K562 (cell line): ENCODE measurements around the gene IRF6. TPM values are rescaled to one million over a fixed set of nuclear protein-coding genes. Genes with fewer than 3 reads are reported as not detected.

Experiments
- ATAC-seq: fragments of 200-7000 bp; cut with Tn5 transposase; 3 replicates; pipeline ENCODE4 v1.9.1; 2020; ENCODE audit warnings: moderate library complexity
- BruUV-seq: library from RNA; stranded (reverse); fragments of 400-500 nt; replicated peaks from 2 replicates; lab custom pipeline; 2021; lab: Mats Ljungman, UMichigan
- CTCF ChIA-PET: fragments of 300-600 bp; formaldehyde crosslinking; extraction: SDS; loops from one replicate; lab custom pipeline; 2021; ENCODE audit warnings: low intra/inter-chr PET ratio; lab: Yijun Ruan, JAX
- POLR2A ChIA-PET: fragments of 300-600, 350-650 bp; sonication (Branson Sonifier 250); formaldehyde crosslinking; extraction: SDS; loops from one replicate; lab custom pipeline; 2021; ENCODE audit warnings: antibody characterized with exemption, inconsistent platforms; lab: Yijun Ruan, JAX
- DNase-seq, 4 experiments: peaks; one replicate each; pipeline versions ENCODE4 v3.0.0 to v3.0.0-alpha.2; 2011 to 2018; ENCODE audit warnings: low spot score in 3 of 4, mixed read lengths in 3 of 4; ENCODE audit errors: extremely low read depth in 1 of 4
- FAIRE-seq: peaks from 2 replicates; lab custom pipeline; 2011; peaks lifted over from hg19 to GRCh38; lab: Jason Lieb, UNC
- H2AFZ ChIP-seq: 2 replicates; pipeline ENCODE4 v1.6.0; 2011; ENCODE audit warnings: low read depth, low read length, control low read depth, inconsistent platforms
- H3K27ac ChIP-seq: fragments of 200-600 bp; 3 replicates; pipeline ENCODE4 v1.8.0; 2011; ENCODE audit warnings: low read depth, mild to moderate bottlenecking, control low read depth, inconsistent platforms, low read length, moderate library complexity, mixed read lengths; ENCODE audit errors: extremely low read depth
- H3K27me3 ChIP-seq, 2 experiments: fragments of 300-600 bp in 1 of 2; 2 replicates in 1 of 2; 3 replicates in 1 of 2; pipeline versions ENCODE4 v1.6.0 to v1.8.0; 2011; ENCODE audit warnings: inconsistent platforms in 2 of 2, low read length in 2 of 2, mild to moderate bottlenecking in 1 of 2, mixed read lengths in 1 of 2, moderate library complexity in 1 of 2; ENCODE audit not compliant: control insufficient read depth in 2 of 2, insufficient read depth in 2 of 2
- H3K36me3 ChIP-seq: fragments of 300-600 bp; 3 replicates; pipeline ENCODE4 v1.8.0; 2011; ENCODE audit warnings: mild to moderate bottlenecking, low read length, inconsistent platforms; ENCODE audit not compliant: control insufficient read depth, insufficient read depth
- H3K4me1 ChIP-seq, 2 experiments: fragments of 200-600 bp in 1 of 2; replicated peaks in 1 of 2; 2 replicates in 1 of 2; 3 replicates in 1 of 2; pipeline versions ENCODE4 v1.5.1 to v1.8.0; 2011; ENCODE audit warnings: inconsistent platforms in 2 of 2, low read length in 2 of 2, mild to moderate bottlenecking in 1 of 2, mixed read lengths in 1 of 2, moderate library complexity in 1 of 2; ENCODE audit not compliant: control insufficient read depth in 2 of 2, insufficient read depth in 2 of 2
- H3K4me2 ChIP-seq: 2 replicates; pipeline ENCODE4 v1.6.1; 2011; ENCODE audit warnings: low read length, control low read depth, inconsistent platforms, mixed read lengths; ENCODE audit not compliant: insufficient read depth
- H3K4me3 ChIP-seq: fragments of 200-600 bp; sonication (generic), shearing (Covaris generic); 2 replicates; pipeline ENCODE4 v1.5.1; 2016; ENCODE audit warnings: control low read depth, inconsistent platforms
- H3K79me2 ChIP-seq: fragments of 200-600 bp; 3 replicates; pipeline ENCODE4 v1.8.0; 2011; ENCODE audit warnings: low read length, inconsistent platforms; ENCODE audit not compliant: control insufficient read depth, insufficient read depth
- H3K9ac ChIP-seq, 2 experiments: 2 replicates each; pipeline versions ENCODE4 v1.6.0 to v1.6.1; 2011; ENCODE audit warnings: low read depth in 2 of 2, low read length in 2 of 2, control low read depth in 1 of 2, inconsistent platforms in 1 of 2, mild to moderate bottlenecking in 1 of 2, mixed read lengths in 1 of 2; ENCODE audit not compliant: insufficient read depth in 1 of 2
- H3K9me1 ChIP-seq: one replicate; pipeline ENCODE4 v1.6.0; 2011; ENCODE audit warnings: inconsistent platforms, mild to moderate bottlenecking, low read length, moderate library complexity; ENCODE audit not compliant: control insufficient read depth, insufficient read depth
- H3K9me3 ChIP-seq: replicated peaks from 2 replicates; pipeline ENCODE4 v1.5.1; 2011; ENCODE audit warnings: low read depth, low read length, inconsistent platforms; ENCODE audit not compliant: control insufficient read depth, insufficient read depth
- H4K20me1 ChIP-seq: replicated peaks from 2 replicates; pipeline ENCODE4 v1.6.1; 2011; ENCODE audit warnings: low read length, inconsistent platforms, mixed read lengths; ENCODE audit not compliant: control insufficient read depth, insufficient read depth
- CEBPB ChIP-seq: fragments of 450-650 bp; IDR thresholded peaks from 2 replicates; pipeline ENCODE4 v1.6.1; 2016; ENCODE audit warnings: missing genetic modification characterization, missing compliant biosample characterization
- CEBPG ChIP-seq, 3 experiments: fragments of 200-800 bp in 1 of 3; sonication (Bioruptor generic) in 1 of 3; sonication (generic) in 1 of 3; formaldehyde crosslinking in 1 of 3; IDR thresholded peaks in 2 of 3; conservative IDR thresholded peaks in 1 of 3; 2 replicates each; pipeline versions ENCODE4 v1.6.1 to v1.8.0; 2016 to 2022; ENCODE audit warnings: missing compliant biosample characterization in 2 of 3, missing genetic modification characterization in 2 of 3, mild to moderate bottlenecking in 1 of 3, missing genetic modification reagents in 1 of 3
- RBM22 ChIP-seq: fragments of 200-400 bp; formaldehyde crosslinking; IDR thresholded peaks from 2 replicates; pipeline ENCODE4 v1.6.1; 2018; ENCODE audit warnings: low read length, low read depth; ENCODE audit not compliant: poor library complexity, severe bottlenecking
- RNF2 ChIP-seq: sonication (generic); IDR thresholded peaks from 2 replicates; pipeline ENCODE4 v1.6.1; 2016
- STAT5B ChIP-seq: fragments of 250-450 bp; sonication (Bioruptor Pico); IDR thresholded peaks from 2 replicates; pipeline ENCODE4 v1.8.0; 2021; ENCODE audit warnings: mild to moderate bottlenecking, inconsistent platforms
- ZSCAN32 ChIP-seq: fragments of 450-650 bp; formaldehyde crosslinking; IDR thresholded peaks from 2 replicates; pipeline ENCODE4 v1.4.0; 2020; ENCODE audit warnings: mild to moderate bottlenecking, moderate library complexity
- WGBS: fragments of 100-300 bp; shearing (Covaris generic); methylation state at CpG from one replicate; pipeline ENCODE4 v1.1.6; 2016; ENCODE audit warnings: low coverage, mixed read lengths; ENCODE audit not compliant: insufficient coverage; ENCODE audit errors: missing lambda C conversion rate; 5-methylcytosine and 5-hydroxymethylcytosine counted together
- in situ Hi-C: fragments of 300-500 bp; cut with MboI; formaldehyde crosslinking; loops from 4 replicates; pipeline ENCODE4 v1.15.0; 2018; ENCODE audit warnings: inconsistent platforms, mixed read lengths
- intact Hi-C: fragments of 100-400 bp; cut with micrococcal nuclease; formaldehyde crosslinking; loops from 2 replicates; pipeline ENCODE4 v1.14.2; 2022
- polyA plus RNA-seq, 8 experiments: library from polyadenylated mRNA; depleted of rRNA in 4 of 8; stranded (reverse) in 5 of 8; unstranded in 3 of 8; fragments of >200 nt; fragmentation: Nextera tagmentation in 2 of 8; fragmentation: Illumina TruSeq in 1 of 8; extraction: Ambion mirVana in 2 of 8; extraction: Trizol in 1 of 8; gene quantifications; 2 replicates each; pipeline versions ENCODE4 v1.2.1 to v1.2.3, GENCODE V29; 2011 to 2014; ENCODE audit warnings: inconsistent platforms in 1 of 8, missing spikeins in 1 of 8
- total RNA-seq, 7 experiments: library from RNA; depleted of rRNA in 6 of 7; stranded (reverse); fragments of >200 nt in 6 of 7; fragmentation: Illumina TruSeq in 2 of 7; extraction: Trizol in 2 of 7; gene quantifications; 2 replicates each; pipeline versions ENCODE4 v1.2.1 to v1.2.3, GENCODE V29; 2011 to 2021; ENCODE audit warnings: low replicate concordance in 1 of 7

Gene IRF6
- total and polyA plus RNA-seq, 9 of the 15 experiments (the other 6 are each of a cell fraction or from before 2014, with no cell fraction given): 0.03 to 0.65 (median 0.17) TPM

GRCh38 chr1:209845408-209845725, 39.4 kb upstream of the IRF6 start (continued):
- no peak for TF ChIP-seq RBM22
- no peak for TF ChIP-seq ZSCAN32 (CRISPR knock-in tag)

- no peaks in the 10 kb centered on the region for H3K4me1 ChIP-seq
- no TSS peak for BruUV-seq
- no peaks in the 10 kb centered on the region for H3K9me3 ChIP-seq
- no peak overlapping the region for H2AFZ ChIP-seq
- in situ Hi-C loops: no loop called here
- CTCF ChIA-PET: no interaction called here
- H3K79me2 ChIP-seq: no peaks in the 10 kb centered on the region; the same call in 2 of the 3 replicates
- TF ChIP-seq RNF2 (no peak), STAT5B (CRISPR knock-in tag) (no peak), CEBPG (CRISPR knock-in tag; IDR thresholded peaks at IDR 0.05) (no peak), CEBPG (tag; conservative IDR thresholded peaks at IDR 0.05 in 1 of 2, IDR thresholded peaks at IDR 0.05 in 1 of 2) (peak; percentile 70 to 76), CEBPB (tag) (peak; percentile 73)
- TF ChIP-seq, all 486 proteins: peak for 2
- Histone ChIP-seq H3K9ac (no peak overlapping the region), H3K27ac (no peak overlapping the region), H3K9me1 (no peaks in the 10 kb centered on the region), H4K20me1 (no peaks in the 10 kb centered on the region), H3K4me3 (no peak overlapping the region), H3K27me3 (no peaks in the 10 kb centered on the region), H3K36me3 (peaks cover 97% of the 10 kb centered on the region), H3K4me2 (no peak overlapping the region)
- no peak for DNase-seq
- 85% methylated on average over 6 of the region's 6 CpGs for WGBS
- POLR2A ChIA-PET: interaction anchor here (0.9 to 2.8 kb wide), 5 partner anchors 11 to 141 kb away, joined by 3 to 9 read pairs (median 4); partner anchors contain the start of gene UTP25
- FAIRE-seq: no peak
- intact Hi-C loops: no loop called here
- ATAC-seq: no peak
Observed at GRCh38 chr1:209844695-209845407, 38.9 kb upstream of the IRF6 start.
